DMS79 (cell line): ENCODE results near the gene KRTAP10-12.
"Not testable (repeated sequence)": the region's sequence is repeated elsewhere in the genome, so short reads cannot be mapped to it uniquely, and the experiment has no call there.

Source experiments
- DNase-seq: peaks from one replicate; lab custom pipeline; 2025; lab: John Stamatoyannopoulos, UW

KRTAP10-12 gene

DNA sequence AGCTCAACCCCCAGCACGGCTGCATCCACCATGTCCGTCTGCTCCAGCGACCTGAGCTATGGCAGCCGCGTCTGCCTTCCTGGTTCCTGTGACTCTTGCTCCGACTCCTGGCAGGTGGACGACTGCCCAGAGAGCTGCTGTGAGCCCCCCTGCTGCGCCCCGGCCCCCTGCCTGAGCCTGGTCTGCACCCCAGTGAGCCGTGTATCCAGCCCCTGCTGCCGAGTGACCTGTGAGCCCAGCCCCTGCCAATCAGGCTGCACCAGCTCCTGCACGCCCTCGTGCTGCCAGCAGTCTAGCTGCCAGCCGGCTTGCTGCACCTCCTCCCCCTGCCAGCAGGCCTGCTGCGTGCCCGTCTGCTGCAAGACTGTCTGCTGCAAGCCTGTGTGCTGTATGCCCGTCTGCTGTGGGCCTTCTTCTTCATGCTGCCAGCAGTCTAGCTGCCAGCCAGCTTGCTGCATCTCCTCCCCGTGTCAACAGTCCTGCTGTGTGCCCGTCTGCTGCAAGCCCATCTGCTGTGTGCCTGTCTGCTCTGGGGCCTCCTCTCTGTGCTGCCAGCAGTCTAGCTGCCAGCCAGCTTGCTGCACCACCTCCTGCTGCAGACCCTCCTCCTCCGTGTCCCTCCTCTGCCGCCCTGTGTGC is at the start of gene KRTAP10-12:
Gene KRTAP10-12 (plus strand): TSS at position 1 of the 639 bp plus-strand sequence. CDS start 30 bp downstream, at position 31.
- DNase-seq: not testable (repeated sequence)

DNA sequence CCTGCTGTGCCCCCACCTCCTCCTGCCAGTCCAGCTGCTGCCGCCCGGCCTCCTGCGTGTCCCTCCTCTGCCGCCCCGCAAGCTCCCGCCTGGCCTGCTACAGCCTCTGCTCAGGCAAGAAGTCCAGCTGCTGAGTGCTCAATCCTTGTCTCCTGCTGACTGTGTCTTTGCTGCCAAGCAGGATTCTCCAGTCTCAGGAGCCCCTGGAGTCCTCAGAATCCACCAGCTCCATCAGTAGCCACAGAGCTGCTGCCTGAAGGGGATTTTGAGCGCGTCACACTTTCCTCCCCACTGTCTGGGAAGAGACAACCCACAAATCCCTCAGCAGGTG is 49.8 kb upstream of the KRTAP10-12 start:
- peak; percentile 46 for DNase-seq

GRCh38 chr21:44648557-44649311 is 48.2 kb upstream of the KRTAP10-12 start:
- DNase-seq: no peak

GRCh38 chr21:44649521-44650100 is 47.4 kb upstream of the KRTAP10-12 start:
- DNase-seq: no peak

DNA sequence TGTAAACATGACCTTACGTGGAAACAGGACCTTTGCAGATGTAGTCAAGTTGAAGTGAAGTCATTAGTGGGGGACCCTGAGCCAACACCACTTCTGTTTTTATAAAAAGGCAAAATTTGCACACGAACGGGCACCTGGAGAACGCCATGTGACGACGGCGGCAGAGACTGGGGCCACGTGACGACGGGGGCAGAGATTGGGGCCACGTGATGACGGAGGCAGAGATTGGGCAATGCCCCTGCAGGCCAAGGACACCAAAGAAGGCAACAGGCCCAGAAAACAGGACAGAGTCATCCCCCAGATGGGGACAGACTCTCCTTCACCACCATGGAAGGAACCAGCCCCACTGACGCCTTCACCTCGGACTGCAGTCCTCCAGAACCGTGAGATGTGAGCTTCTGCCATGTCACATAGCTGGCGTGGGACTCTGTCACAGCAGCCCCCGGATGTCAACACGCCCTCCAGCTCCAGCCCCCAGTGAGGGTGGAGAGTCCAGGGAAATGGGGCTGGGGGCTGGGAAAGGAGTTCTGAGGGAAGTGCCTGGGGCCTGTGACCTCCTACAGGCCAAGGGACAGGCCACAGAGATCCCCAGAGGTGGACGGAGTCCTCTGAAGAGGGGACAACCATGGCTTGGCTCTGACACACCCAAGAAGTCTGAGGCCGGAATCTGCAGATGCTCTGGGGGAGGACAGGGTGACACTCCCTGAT is 46.6 kb upstream of the KRTAP10-12 start:
- DNase-seq: no peak

DNA sequence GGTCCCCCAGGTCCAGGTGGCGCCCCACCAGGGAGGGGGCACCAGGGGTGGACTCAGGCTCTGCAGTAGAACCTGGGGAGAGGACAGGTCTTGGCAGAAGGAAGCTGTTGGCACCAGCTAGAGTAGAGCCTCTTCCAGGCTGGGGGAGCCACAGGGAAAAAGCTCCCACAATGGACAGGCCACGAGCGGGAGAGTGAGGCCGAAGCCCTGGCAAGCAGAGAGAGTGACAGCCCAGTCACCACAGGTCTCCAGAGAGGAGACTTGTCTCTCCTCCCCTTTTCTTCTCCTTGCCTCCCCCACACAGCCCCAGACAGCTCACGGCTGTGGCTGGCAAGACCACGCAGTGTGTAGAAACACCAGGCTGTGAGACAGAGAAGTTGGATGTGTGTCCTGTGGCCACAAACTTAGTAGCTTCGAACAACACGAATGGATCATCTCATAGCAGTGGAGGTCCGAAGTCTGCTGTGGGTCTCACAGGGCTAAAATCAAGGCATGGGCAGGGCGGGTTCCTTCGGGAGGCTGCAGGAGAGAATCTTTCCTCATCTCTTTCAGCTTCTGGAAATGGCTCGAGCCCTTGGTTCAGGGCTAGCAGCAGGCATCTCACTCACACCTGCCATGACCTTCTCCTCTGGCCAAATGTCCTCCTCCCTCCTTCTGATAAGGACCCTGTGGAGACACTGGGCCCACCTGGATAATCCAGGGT is 45.8 kb upstream of the KRTAP10-12 start:
- DNase-seq: no peak

GRCh38 chr21:44653123-44653522 is 43.8 kb upstream of the KRTAP10-12 start:
- DNase-seq: no peak

GRCh38 chr21:44653656-44654575 is 43.1 kb upstream of the KRTAP10-12 start:
- DNase-seq: no peak

GRCh38 chr21:44654576-44655175 is 42.3 kb upstream of the KRTAP10-12 start, which contains the start of gene KRTAP12-4:
Gene KRTAP12-4 (minus strand): TSS chr21:44654659. CDS start chr21:44654614, 45 bp downstream.
- DNase-seq: no peak

DNA sequence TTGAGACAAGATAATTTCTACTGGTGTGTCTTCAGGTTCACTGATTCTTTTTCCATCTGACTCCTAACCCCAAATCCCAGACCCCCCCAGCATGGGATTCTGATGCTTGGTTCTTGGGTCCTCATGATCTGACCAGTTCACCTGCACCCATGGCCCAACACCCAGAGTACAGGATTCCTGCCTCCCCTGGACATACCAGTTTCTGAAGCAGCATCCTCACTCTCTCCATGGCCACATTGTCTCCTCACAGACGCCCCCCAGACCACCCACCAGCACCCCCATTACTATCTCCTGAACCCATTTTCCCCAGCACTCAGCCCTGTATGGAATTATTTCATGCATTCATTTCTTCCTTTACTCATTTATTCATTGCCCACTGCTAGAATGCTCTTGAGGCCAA is 40.1 kb upstream of the KRTAP10-12 start:
- DNase-seq: no peak

DNA sequence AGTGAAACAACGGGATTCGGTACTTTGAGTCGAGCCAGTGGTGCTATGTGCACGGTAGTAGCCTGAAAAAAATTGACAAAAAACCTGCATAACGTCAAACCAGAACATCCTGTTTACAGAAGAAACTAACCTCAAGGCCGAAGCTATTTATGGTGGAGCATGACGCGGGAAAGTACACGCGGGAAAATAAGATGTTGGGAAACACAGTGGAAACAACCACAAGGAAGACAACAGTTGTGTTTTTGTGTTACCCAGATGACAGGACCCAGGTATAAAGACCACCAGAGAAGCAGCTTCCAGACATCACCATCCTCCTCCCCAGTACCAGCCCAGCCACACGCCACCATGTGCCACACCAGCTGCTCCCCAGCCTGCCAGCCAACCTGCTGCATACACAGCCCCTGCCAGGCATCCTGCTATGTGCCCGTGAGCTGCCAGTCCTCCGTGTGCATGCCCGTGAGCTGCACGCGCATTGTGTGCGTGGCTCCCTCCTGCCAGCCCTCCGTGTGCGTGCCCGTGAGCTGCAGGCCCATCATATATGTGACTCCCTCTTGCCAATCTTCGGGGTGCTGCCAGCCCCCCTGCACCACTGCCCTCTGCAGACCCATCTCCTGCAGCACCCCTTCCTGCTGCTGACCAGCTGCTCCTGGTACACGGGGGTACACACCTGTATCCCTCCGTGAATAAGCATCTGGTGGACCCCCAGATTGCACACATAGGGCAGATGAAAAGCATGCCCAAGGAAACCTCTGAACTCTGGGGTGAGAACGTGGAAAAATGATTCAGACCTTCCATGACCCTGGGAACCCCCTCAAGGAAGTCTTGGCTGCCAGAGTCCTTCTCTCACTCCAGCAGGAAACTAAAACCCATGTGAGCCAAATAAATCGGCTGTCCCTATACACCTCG is 39.1 kb upstream of the KRTAP10-12 start, which contains the start of gene KRTAP12-3:
Gene KRTAP12-3 (plus strand): TSS at position 298 of the 906 bp plus-strand sequence. CDS start 48 bp downstream, at position 346.
- no peak for DNase-seq

- DNase-seq: no peak
These were observed 38.4 kb upstream of the KRTAP10-12 start for GRCh38 chr21:44658541-44658910.

DNA sequence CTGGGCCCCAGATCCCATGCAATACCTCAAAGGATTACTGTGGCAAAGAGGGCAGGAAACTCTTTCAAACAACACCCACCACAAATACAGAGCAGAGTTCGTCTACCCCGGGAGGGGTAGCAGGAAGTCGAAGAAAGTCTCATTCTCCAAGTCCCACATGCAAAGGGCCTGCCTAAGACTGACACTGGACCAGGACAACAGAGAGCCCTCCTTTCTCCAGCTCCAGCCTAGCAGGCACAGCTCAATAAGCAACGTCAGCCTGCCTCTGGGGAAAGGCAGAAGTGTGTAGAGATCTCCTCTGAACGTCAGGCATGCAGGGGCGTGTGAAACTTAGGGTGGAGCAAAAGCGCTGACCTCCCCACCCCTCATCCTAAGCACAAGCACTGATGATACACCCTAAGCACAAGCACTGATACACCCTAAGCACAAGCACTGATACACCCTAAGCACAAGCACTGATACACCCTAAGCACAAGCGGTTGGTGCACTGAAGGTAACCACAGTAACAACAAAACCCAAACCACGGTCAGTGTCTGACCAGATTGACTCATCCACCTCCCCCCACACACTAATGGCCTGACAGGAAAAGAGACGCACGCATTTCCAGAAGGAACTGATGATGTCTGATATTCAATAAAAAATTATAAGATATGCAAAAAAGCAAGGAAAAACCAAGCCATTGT is 37.9 kb upstream of the KRTAP10-12 start:
- DNase-seq: no peak

DNA sequence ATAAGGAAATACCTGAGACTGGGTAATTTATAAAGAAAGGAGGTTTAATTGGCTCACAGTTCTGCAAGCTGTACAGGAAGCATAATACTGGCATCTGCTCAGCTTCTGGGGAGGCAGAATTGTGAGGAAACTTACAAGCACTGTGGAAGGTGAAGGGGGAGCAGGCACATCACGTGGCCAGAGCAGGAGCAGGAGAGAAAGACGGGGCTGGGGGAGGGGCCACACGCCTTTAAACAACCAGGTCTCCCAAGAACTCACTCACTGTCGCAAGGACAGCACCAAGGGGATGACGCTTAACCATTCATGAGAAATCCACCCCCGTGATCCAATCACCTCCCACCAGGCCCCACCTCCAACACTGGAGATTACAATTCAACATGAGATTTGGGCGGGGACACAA is 35.4 kb upstream of the KRTAP10-12 start:
- not testable (repeated sequence) for DNase-seq

- DNase-seq: no peak
These were observed 32.3 kb upstream of the KRTAP10-12 start for GRCh38 chr21:44664691-44665090.

GRCh38 chr21:44666401-44667320 is 30.3 kb upstream of the KRTAP10-12 start, which contains the start of gene KRTAP12-2:
Gene KRTAP12-2 (minus strand): TSS chr21:44666927. CDS start chr21:44666886, 41 bp downstream.
- DNase-seq: peak; percentile 67

DNA sequence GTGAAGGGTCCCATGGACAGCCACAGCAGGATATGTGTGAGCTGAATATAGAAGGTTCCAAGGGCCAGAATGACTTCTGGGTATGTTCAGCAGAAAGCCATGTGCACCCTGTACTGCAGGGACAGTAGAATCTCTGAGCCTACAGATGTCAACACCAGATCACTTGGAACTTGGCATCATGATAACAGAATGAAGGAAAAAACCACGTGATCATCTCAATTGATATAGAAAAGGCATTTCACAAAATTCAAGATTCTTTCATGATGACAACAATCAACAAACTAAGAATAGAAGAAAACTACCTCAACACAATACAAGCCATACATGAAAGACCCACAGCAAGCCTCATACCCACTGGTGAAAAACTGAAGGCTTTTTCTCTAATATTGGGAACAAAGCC is 29.4 kb upstream of the KRTAP10-12 start:
- no peak for DNase-seq
